ENCODE results near the gene DTX3. TPM values are rescaled to one million over a fixed set of nuclear protein-coding genes. Genes with fewer than 3 reads are reported as not detected.

DTX3 gene
- total RNA-seq, 1 experiment from 2014 or later = 67.5 TPM

- no peak overlapping the region for H2BK120ac ChIP-seq (ENCODE audit: low read depth, low read length, poor library complexity, severe bottlenecking)
- no peak overlapping the region for H2BK12ac ChIP-seq (ENCODE audit: insufficient read length, low read depth, low read length)
- no peak overlapping the region for H3T11ph ChIP-seq (ENCODE audit: low read length)
- H2BK5ac ChIP-seq (ENCODE audit: insufficient read length, low read length) = no peak overlapping the region
- peak overlapping the region; percentile 36 for H3K27ac ChIP-seq (ENCODE audit: insufficient read length, low read depth, low read length)
- H3K4ac ChIP-seq (ENCODE audit: low read depth, low read length) = no peak overlapping the region
- peaks cover 8% of the 10 kb centered on the region for H3K79me1 ChIP-seq (ENCODE audit: insufficient read depth, low read depth, low read length, poor library complexity, severe bottlenecking)
- H2BK15ac ChIP-seq (ENCODE audit: low read depth, low read length) = no peak overlapping the region
- H3K23me2 ChIP-seq (ENCODE audit: insufficient read length, low read depth, low read length, poor library complexity, severe bottlenecking) = peaks cover 16% of the 10 kb centered on the region
- no peak overlapping the region for H2AK5ac ChIP-seq (ENCODE audit: insufficient read length, low read length)
- no peak overlapping the region for H3K14ac ChIP-seq (ENCODE audit: insufficient read depth, low read length)
- H4K8ac ChIP-seq (replicated peaks; ENCODE audit: insufficient read length, low read depth, low read length) = no peak overlapping the region
- peak overlapping the region; percentile 20 for H3K9ac ChIP-seq (ENCODE audit: extremely low read depth, insufficient read length, low read length)
- DNase-seq = no peak
- peaks cover 5% of the 10 kb centered on the region; the same call in 1 of the 2 replicates for H3K4me1 ChIP-seq (ENCODE audit: insufficient read depth, low read length)
- no peaks in the 10 kb centered on the region for H3K27me3 Mint-ChIP-seq (ENCODE audit: low read depth)
- H2AFZ ChIP-seq (ENCODE audit: low read length) = no peak overlapping the region
- TF ChIP-seq CTCF (conservative IDR thresholded peaks at IDR 0.05) = no peak
- no CpG with 5 or more reads among the region's 2 CpGs for WGBS (ENCODE audit: extremely low coverage, insufficient read length, low lambda C conversion rate)
- no peaks in the 10 kb centered on the region for H4K20me1 ChIP-seq (ENCODE audit: control insufficient read depth, insufficient read depth, insufficient read length)
- H2BK20ac ChIP-seq (ENCODE audit: low read depth, low read length, poor library complexity, severe bottlenecking) = no peak overlapping the region
- H3K27me3 ChIP-seq (ENCODE audit: insufficient read depth, low read length) = no peaks in the 10 kb centered on the region
- no peaks in the 10 kb centered on the region for H3K9me3 ChIP-seq (ENCODE audit: control insufficient read depth, low read depth, low read length)
- no peak overlapping the region for H4K91ac ChIP-seq (ENCODE audit: insufficient read length, low read depth, low read length)
- H3K9me3 Mint-ChIP-seq = no peaks in the 10 kb centered on the region
- peaks cover 0 to 10% (median 5%) of the 10 kb centered on the region in 3 experiments; a peak in 5 of 7 replicates for H3K36me3 Mint-ChIP-seq (ENCODE audit: insufficient read depth in 1 of 3, low read depth in 3 of 3)
- peaks cover 15 to 20% of the 10 kb centered on the region in 2 experiments for H3K4me1 Mint-ChIP-seq
- H3K79me2 ChIP-seq (ENCODE audit: insufficient read depth, low read length) = peaks cover 3% of the 10 kb centered on the region; the same call in 1 of the 2 replicates
- H4K5ac ChIP-seq (ENCODE audit: insufficient read length, low read depth, low read length) = no peak overlapping the region
- H3K4me3 Mint-ChIP-seq = peak overlapping the region; percentile 84 to 93
- peak overlapping the region; percentile 58 for H3K4me2 ChIP-seq (ENCODE audit: insufficient read depth, insufficient read length, low read length)
- no peak overlapping the region for H3K18ac ChIP-seq (ENCODE audit: insufficient read length, low read depth, low read length)
- H3K23ac ChIP-seq (ENCODE audit: insufficient read length, low read depth, low read length) = no peak overlapping the region
- no peak overlapping the region for H3K56ac ChIP-seq (ENCODE audit: insufficient read length, low read depth, low read length)
- peak overlapping the region; percentile 7 to 92 (median 73); a peak in 5 of 7 replicates for H3K27ac Mint-ChIP-seq
Observed at GRCh38 chr12:57590479-57590863, 14.2 kb upstream of the DTX3 start.
